Measurements from ENCODE around the gene CCDC187.

DNA sequence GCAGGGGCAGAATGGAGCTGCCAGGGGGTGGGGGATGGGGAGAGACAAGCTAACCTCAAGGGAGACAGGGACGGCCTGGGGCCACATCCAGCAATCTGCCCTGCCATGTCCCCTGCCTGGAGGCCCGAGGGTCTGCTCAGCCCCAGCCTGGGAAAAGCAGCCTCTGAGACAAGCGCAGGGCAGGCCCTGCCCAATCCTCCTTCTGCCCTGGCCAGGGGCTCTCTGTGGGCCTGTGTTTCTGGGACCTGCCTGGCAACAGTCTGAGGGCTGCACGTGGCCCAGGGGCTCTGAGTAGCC, 44.4 kb downstream of the CCDC187 start:
- TF ChIP-seq, protein P1, sequence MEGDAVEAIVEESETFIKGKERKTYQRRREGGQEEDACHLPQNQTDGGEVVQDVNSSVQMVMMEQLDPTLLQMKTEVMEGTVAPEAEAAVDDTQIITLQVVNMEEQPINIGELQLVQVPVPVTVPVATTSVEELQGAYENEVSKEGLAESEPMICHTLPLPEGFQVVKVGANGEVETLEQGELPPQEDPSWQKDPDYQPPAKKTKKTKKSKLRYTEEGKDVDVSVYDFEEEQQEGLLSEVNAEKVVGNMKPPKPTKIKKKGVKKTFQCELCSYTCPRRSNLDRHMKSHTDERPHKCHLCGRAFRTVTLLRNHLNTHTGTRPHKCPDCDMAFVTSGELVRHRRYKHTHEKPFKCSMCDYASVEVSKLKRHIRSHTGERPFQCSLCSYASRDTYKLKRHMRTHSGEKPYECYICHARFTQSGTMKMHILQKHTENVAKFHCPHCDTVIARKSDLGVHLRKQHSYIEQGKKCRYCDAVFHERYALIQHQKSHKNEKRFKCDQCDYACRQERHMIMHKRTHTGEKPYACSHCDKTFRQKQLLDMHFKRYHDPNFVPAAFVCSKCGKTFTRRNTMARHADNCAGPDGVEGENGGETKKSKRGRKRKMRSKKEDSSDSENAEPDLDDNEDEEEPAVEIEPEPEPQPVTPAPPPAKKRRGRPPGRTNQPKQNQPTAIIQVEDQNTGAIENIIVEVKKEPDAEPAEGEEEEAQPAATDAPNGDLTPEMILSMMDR (IDR thresholded peaks at IDR 0.05): no peak
- TF ChIP-seq EZH2 (IDR thresholded peaks at IDR 0.05): no peak
- no peak for TF ChIP-seq EZH2phosphoT487 (IDR thresholded peaks at IDR 0.05)
